B cell (primary cell): ENCODE results near the gene MT1B. TPM values are rescaled to one million over a fixed set of nuclear protein-coding genes. Genes with fewer than 3 reads are reported as not detected.

Experiments used
- ATAC-seq: fragments of 200-7000 bp; cut with Tn5 transposase; one replicate; pipeline ENCODE4 v1.10.0; 2021; ENCODE audit warnings: low read depth, mild to moderate bottlenecking, moderate number of reproducible peaks, moderate library complexity
- CTCF ChIA-PET: fragments of 350-600 bp; sonication (Branson Sonifier 250); formaldehyde crosslinking; loops from one replicate; lab custom pipeline; 2021; ENCODE audit warnings: antibody characterized with exemption, inconsistent platforms; lab: Charles Lee
- POLR2A ChIA-PET: fragments of 350-600 bp; sonication (Branson Sonifier 250); formaldehyde crosslinking; loops from one replicate; lab custom pipeline; 2021; ENCODE audit warnings: antibody characterized with exemption; lab: Charles Lee
- DNase-seq: peaks from one replicate; pipeline ENCODE4 v3.0.0; 2013
- H2AFZ ChIP-seq: 2 replicates; pipeline ENCODE4 v1.6.1; 2012; ENCODE audit warnings: mild to moderate bottlenecking, low read depth, low read length; ENCODE audit not compliant: insufficient read depth, poor library complexity, severe bottlenecking
- H3K27ac ChIP-seq, 2 donors: 1 replicate in 1 of 2; 2 replicates in 1 of 2; pipeline ENCODE4 v1.5.1; 2012 to 2013; ENCODE audit warnings: low read length in 2 of 2, mild to moderate bottlenecking in 2 of 2, moderate library complexity in 1 of 2
- H3K27me3 ChIP-seq, 4 experiments: fragments of 200-600 bp in 1 of 4; sonication (generic) in 1 of 4; replicated peaks in 1 of 4; 1 replicate in 2 of 4; 2 replicates in 2 of 4; pipeline versions ENCODE4 v1.6.1 to v1.7.0; 2013 to 2016; ENCODE audit warnings: low read length in 3 of 4, mild to moderate bottlenecking in 2 of 4, mixed read lengths in 1 of 4, moderate library complexity in 1 of 4; ENCODE audit not compliant: insufficient read depth in 4 of 4, control insufficient read depth in 3 of 4; ENCODE audit errors: control extremely low read depth in 1 of 4
- H3K36me3 ChIP-seq, 2 experiments: replicated peaks in 1 of 2; 1 replicate in 1 of 2; 2 replicates in 1 of 2; pipeline versions ENCODE4 v1.6.1 to v1.7.1; 2013; ENCODE audit warnings: low read length in 1 of 2; ENCODE audit not compliant: insufficient read depth in 2 of 2, control insufficient read depth in 1 of 2; ENCODE audit errors: control extremely low read depth in 1 of 2, extremely low read depth in 1 of 2
- H3K4me1 ChIP-seq, 2 donors: fragments of 200-600 bp in 1 of 2; sonication (generic) in 1 of 2; 1 replicate in 1 of 2; 2 replicates in 1 of 2; pipeline versions ENCODE4 v1.5.1 to v1.6.1; 2013 to 2017; ENCODE audit warnings: low read length in 2 of 2; ENCODE audit not compliant: control insufficient read depth in 2 of 2, insufficient read depth in 2 of 2
- H3K4me2 ChIP-seq: replicated peaks from 2 replicates; pipeline ENCODE3; 2012; ENCODE audit warnings: mild to moderate bottlenecking, low read depth, low read length; ENCODE audit not compliant: poor library complexity, severe bottlenecking
- H3K4me3 ChIP-seq, 5 experiments: fragments of 200-600 bp in 1 of 5; sonication (generic) in 1 of 5; 1 replicate in 3 of 5; 2 replicates in 2 of 5; pipeline versions ENCODE4 v1.5.1 to v1.7.0; 2011 to 2016; ENCODE audit warnings: low read length in 4 of 5, mild to moderate bottlenecking in 4 of 5, low read depth in 2 of 5, control low read depth in 1 of 5, moderate library complexity in 1 of 5; ENCODE audit not compliant: insufficient read depth in 1 of 5; ENCODE audit errors: control extremely low read depth in 1 of 5, extremely low read depth in 1 of 5
- H3K79me2 ChIP-seq: fragments of 200-600 bp; sonication (generic); one replicate; pipeline ENCODE4 v1.6.0; 2016; ENCODE audit warnings: low read length; ENCODE audit not compliant: control insufficient read depth, insufficient read depth
- H3K9ac ChIP-seq: fragments of 200-600 bp; sonication (generic); 2 replicates; pipeline ENCODE4 v1.6.1; 2017; ENCODE audit warnings: mild to moderate bottlenecking, low read length, moderate library complexity
- H3K9me3 ChIP-seq, 3 donors: one replicate each; pipeline versions ENCODE4 v1.6.1 to v1.7.1; 2013; ENCODE audit warnings: low read length in 2 of 3; ENCODE audit not compliant: control insufficient read depth in 2 of 3, insufficient read depth in 1 of 3; ENCODE audit errors: control extremely low read depth in 1 of 3
- H4K20me1 ChIP-seq: 2 replicates; pipeline ENCODE4 v1.6.0; 2012; ENCODE audit warnings: mild to moderate bottlenecking, low read length; ENCODE audit not compliant: insufficient read depth, control insufficient read depth, poor library complexity, severe bottlenecking
- H3K27ac Mint-ChIP-seq: one replicate; pipeline ENCODE4 v1.8.0; 2021; ENCODE audit warnings: mixed read lengths
- H3K27me3 Mint-ChIP-seq: one replicate; pipeline ENCODE4 v1.8.0; 2021; ENCODE audit warnings: mixed read lengths
- H3K4me1 Mint-ChIP-seq: one replicate; pipeline ENCODE4 v1.8.0; 2021; ENCODE audit warnings: mixed read lengths
- H3K4me3 Mint-ChIP-seq: one replicate; pipeline ENCODE4 v1.8.0; 2021; ENCODE audit warnings: mixed read lengths
- H3K9me3 Mint-ChIP-seq: one replicate; pipeline ENCODE4 v1.8.0; 2022; ENCODE audit warnings: mixed read lengths; ENCODE audit not compliant: insufficient read depth
- EZH2 ChIP-seq: IDR thresholded peaks from 2 replicates; pipeline ENCODE4 v1.6.1; 2012; ENCODE audit warnings: borderline replicate concordance, low read depth, mild to moderate bottlenecking, moderate library complexity, low read length; ENCODE audit not compliant: insufficient read depth, poor library complexity, severe bottlenecking
- WGBS: methylation state at CpG from one replicate; pipeline ENCODE4 v1.1.5; 2013; ENCODE audit warnings: missing lambda C conversion rate; ENCODE audit not compliant: insufficient coverage; 5-methylcytosine and 5-hydroxymethylcytosine counted together
- intact Hi-C: fragments of 100-400 bp; cut with micrococcal nuclease; formaldehyde crosslinking; loops from one replicate; pipeline ENCODE4 v1.10.0; 2022
- polyA plus RNA-seq: library from polyadenylated mRNA; depleted of rRNA; stranded (reverse); fragments of >200 nt; gene quantifications from 2 replicates; pipeline ENCODE4 v1.2.3, GENCODE V29; 2012
- total RNA-seq, 2 donors: library from RNA; stranded (reverse); fragments of 120-200 nt in 1 of 2; gene quantifications; 1 replicate in 1 of 2; 2 replicates in 1 of 2; pipeline versions ENCODE4 v1.2.3 to v1.2.4, GENCODE V29; 2013 to 2022
- TF ChIP-seq, protein P1 (sequence below): fragments of 200-600 bp; IDR thresholded peaks from one replicate; pipeline ENCODE4 v1.8.0; 2022; ENCODE audit warnings: antibody characterized with exemption, mild to moderate bottlenecking

Gene MT1B
- total and polyA plus RNA-seq, 2 donors (not counting 1 experiment from before 2014, with no cell fraction given): not detected

- Mint-ChIP-seq H3K27ac (no peak overlapping the region), H3K27me3 (peaks cover 3% of the 10 kb centered on the region), H3K4me3 (no peak overlapping the region), H3K4me1 (peaks cover 5% of the 10 kb centered on the region), H3K9me3 (peaks cover 7% of the 10 kb centered on the region)
- Histone ChIP-seq H3K4me1 (peaks cover 0 to 4% of the 10 kb centered on the region in 2 donors), H3K79me2 (no peaks in the 10 kb centered on the region), H3K4me2 (no peak overlapping the region), H3K9ac (no peak overlapping the region), H3K9me3 (peaks cover 0 to 15% (median 3%) of the 10 kb centered on the region in 3 donors), H2AFZ (no peak overlapping the region), H3K27ac (no peak overlapping the region), H3K27me3 (peaks cover 0 to 1% (median 0%) of the 10 kb centered on the region in 4 experiments), H4K20me1 (no peaks in the 10 kb centered on the region), H3K36me3 (no peaks in the 10 kb centered on the region), H3K4me3 (no peak overlapping the region)
- ChIA-PET POLR2A (no interaction called here), CTCF (interaction anchor here (0.6 to 3.6 kb wide), 10 partner anchors 9 to 690 kb away, joined by 3 to 53 read pairs (median 18); partner anchors contain the start of genes MT1X and MT2A)
- WGBS: no CpG with 5 or more reads among the region's 1 CpG
- no peak for DNase-seq
- no peak for ATAC-seq
- intact Hi-C loops: loop anchor here (5.0 to 10.0 kb wide), 4 partner anchors 275 to 755 kb away; partner anchors contain the start of gene AMFR
- no peak for TF ChIP-seq EZH2
- TF ChIP-seq, protein P1, sequence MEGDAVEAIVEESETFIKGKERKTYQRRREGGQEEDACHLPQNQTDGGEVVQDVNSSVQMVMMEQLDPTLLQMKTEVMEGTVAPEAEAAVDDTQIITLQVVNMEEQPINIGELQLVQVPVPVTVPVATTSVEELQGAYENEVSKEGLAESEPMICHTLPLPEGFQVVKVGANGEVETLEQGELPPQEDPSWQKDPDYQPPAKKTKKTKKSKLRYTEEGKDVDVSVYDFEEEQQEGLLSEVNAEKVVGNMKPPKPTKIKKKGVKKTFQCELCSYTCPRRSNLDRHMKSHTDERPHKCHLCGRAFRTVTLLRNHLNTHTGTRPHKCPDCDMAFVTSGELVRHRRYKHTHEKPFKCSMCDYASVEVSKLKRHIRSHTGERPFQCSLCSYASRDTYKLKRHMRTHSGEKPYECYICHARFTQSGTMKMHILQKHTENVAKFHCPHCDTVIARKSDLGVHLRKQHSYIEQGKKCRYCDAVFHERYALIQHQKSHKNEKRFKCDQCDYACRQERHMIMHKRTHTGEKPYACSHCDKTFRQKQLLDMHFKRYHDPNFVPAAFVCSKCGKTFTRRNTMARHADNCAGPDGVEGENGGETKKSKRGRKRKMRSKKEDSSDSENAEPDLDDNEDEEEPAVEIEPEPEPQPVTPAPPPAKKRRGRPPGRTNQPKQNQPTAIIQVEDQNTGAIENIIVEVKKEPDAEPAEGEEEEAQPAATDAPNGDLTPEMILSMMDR: no peak
Measured at GRCh38 chr16:56700195-56700594, 48.5 kb downstream of the MT1B start.

- DNase-seq (no peak), ATAC-seq (no peak)
- Histone ChIP-seq H3K27me3 (no peaks in the 10 kb centered on the region), H3K27ac (no peak overlapping the region), H3K36me3 (no peaks in the 10 kb centered on the region), H3K4me3 (no peak overlapping the region), H3K9ac (no peak overlapping the region), H3K9me3 (peaks cover 0 to 11% (median 3%) of the 10 kb centered on the region in 3 donors), H3K4me1 (peaks cover 0 to 4% of the 10 kb centered on the region in 2 donors), H3K4me2 (no peak overlapping the region), H4K20me1 (no peaks in the 10 kb centered on the region), H2AFZ (no peak overlapping the region), H3K79me2 (no peaks in the 10 kb centered on the region)
- peaks cover 3% of the 10 kb centered on the region for H3K27me3 Mint-ChIP-seq
- no peak for TF ChIP-seq EZH2
- TF ChIP-seq, protein P1: no peak
- 93% methylated on average over 1 of the region's 1 CpG for WGBS
- POLR2A ChIA-PET: no interaction called here
- peaks cover 7% of the 10 kb centered on the region for H3K9me3 Mint-ChIP-seq
- peaks cover 5% of the 10 kb centered on the region for H3K4me1 Mint-ChIP-seq
- H3K27ac Mint-ChIP-seq: no peak overlapping the region
- CTCF ChIA-PET: interaction anchor here (0.6 to 3.6 kb wide), 13 partner anchors 9 to 1236 kb away, joined by 3 to 53 read pairs (median 17); partner anchors contain the start of genes MT1X and MT2A
- intact Hi-C loops: loop anchor here (5.0 to 10.0 kb wide), 4 partner anchors 276 to 756 kb away; partner anchors contain the start of gene AMFR
- no peak overlapping the region for H3K4me3 Mint-ChIP-seq
Measured at GRCh38 chr16:56700631-56701030, 48.9 kb downstream of the MT1B start.
